CD4-positive, alpha-beta T cell (primary cell): ENCODE results near the gene SMIM44. TPM values are rescaled to one million over a fixed set of nuclear protein-coding genes. Genes with fewer than 3 reads are reported as not detected.

Source experiments
- ATAC-seq: fragments of 200-7000 bp; cut with Tn5 transposase; one replicate; pipeline ENCODE4 v1.10.0; 2022; ENCODE audit warnings: mild to moderate bottlenecking; ENCODE audit not compliant: poor library complexity
- CTCF ChIA-PET: fragments of 350-600 bp; sonication (Branson Sonifier 250); formaldehyde crosslinking; loops from one replicate; lab custom pipeline; 2021; ENCODE audit warnings: antibody characterized with exemption, inconsistent platforms; lab: Charles Lee
- POLR2A ChIA-PET: fragments of 350-600 bp; sonication (Branson Sonifier 250); formaldehyde crosslinking; loops from one replicate; lab custom pipeline; 2021; ENCODE audit warnings: antibody characterized with exemption, inconsistent platforms; lab: Charles Lee
- DNase-seq, 14 experiments: peaks; one replicate each; pipeline ENCODE4 v3.0.0-alpha.2; 2013 to 2020; ENCODE audit warnings: mixed read lengths in 2 of 14
- H3K27ac ChIP-seq, 2 donors: one replicate each; pipeline versions ENCODE4 v1.5.1 to v1.7.0; 2013; ENCODE audit warnings: low read length in 2 of 2, low read depth in 1 of 2, mild to moderate bottlenecking in 1 of 2
- H3K27me3 ChIP-seq, 2 experiments: 1 replicate in 1 of 2; 2 replicates in 1 of 2; pipeline versions ENCODE4 v1.6.1 to v1.7.0; 2013; ENCODE audit warnings: low read length in 2 of 2, control low read depth in 1 of 2, mild to moderate bottlenecking in 1 of 2, moderate library complexity in 1 of 2; ENCODE audit not compliant: insufficient read depth in 2 of 2, control insufficient read depth in 1 of 2
- H3K36me3 ChIP-seq: one replicate; pipeline ENCODE4 v1.6.1; 2013; ENCODE audit warnings: low read length, control low read depth; ENCODE audit not compliant: insufficient read depth
- H3K4me1 ChIP-seq: one replicate; pipeline ENCODE4 v1.6.1; 2013; ENCODE audit warnings: low read length, control low read depth; ENCODE audit not compliant: insufficient read depth
- H3K4me3 ChIP-seq: one replicate; pipeline ENCODE4 v1.5.1; 2013; ENCODE audit warnings: mild to moderate bottlenecking, low read length, moderate library complexity
- H3K9me3 ChIP-seq, 2 experiments: 1 replicate in 1 of 2; 2 replicates in 1 of 2; pipeline versions ENCODE4 v1.6.1 to v1.7.0; 2013; ENCODE audit warnings: low read length in 2 of 2, mild to moderate bottlenecking in 2 of 2, control low read depth in 1 of 2, moderate library complexity in 1 of 2; ENCODE audit not compliant: control insufficient read depth in 1 of 2, insufficient read depth in 1 of 2
- H3K27ac Mint-ChIP-seq: one replicate; pipeline ENCODE4 v1.8.0; 2020; ENCODE audit warnings: mixed read lengths
- H3K27me3 Mint-ChIP-seq: one replicate; pipeline ENCODE4 v1.8.0; 2021; ENCODE audit warnings: mixed read lengths
- H3K36me3 Mint-ChIP-seq: one replicate; pipeline ENCODE4 v1.8.0; 2021; ENCODE audit warnings: low read depth, mixed read lengths
- H3K4me1 Mint-ChIP-seq: one replicate; pipeline ENCODE4 v1.8.0; 2021; ENCODE audit warnings: low read depth, mixed read lengths
- H3K4me3 Mint-ChIP-seq: one replicate; pipeline ENCODE4 v1.8.0; 2020; ENCODE audit warnings: mild to moderate bottlenecking, mixed read lengths
- H3K9me3 Mint-ChIP-seq: one replicate; pipeline ENCODE4 v1.8.0; 2020; ENCODE audit warnings: mixed read lengths
- CTCF ChIP-seq: fragments of 200-600 bp; IDR thresholded peaks from one replicate; pipeline ENCODE4 v1.8.0; 2022; ENCODE audit warnings: antibody characterized with exemption, mild to moderate bottlenecking
- intact Hi-C, 2 experiments: fragments of 100-400 bp; cut with DNase I in 1 of 2; cut with micrococcal nuclease in 1 of 2; formaldehyde crosslinking; loops; one replicate each; pipeline versions ENCODE4 v1.15.1 to v1.9.0; 2023 to 2025; cut with DNase I, micrococcal nuclease
- total RNA-seq, 174 experiments: library from RNA in 2 of 174; stranded (reverse) in 2 of 174; gene quantifications; one replicate each; pipeline ENCODE4 v1.2.3 and lab custom pipeline; 2021 to 2026

The SMIM44 gene
- total RNA-seq, 2 experiments from 2014 or later: not detected

- Mint-ChIP-seq H3K27ac (no peak overlapping the region), H3K4me3 (no peak overlapping the region), H3K9me3 (no peaks in the 10 kb centered on the region), H3K36me3 (peaks cover 9% of the 10 kb centered on the region), H3K4me1 (no peaks in the 10 kb centered on the region), H3K27me3 (no peaks in the 10 kb centered on the region)
- ChIA-PET POLR2A (no interaction called here), CTCF (no interaction called here)
- intact Hi-C loops: no loop called here
- H3K27ac ChIP-seq: no peak overlapping the region
- H3K4me1 ChIP-seq: peaks cover 7% of the 10 kb centered on the region
- H3K27me3 ChIP-seq: no peaks in the 10 kb centered on the region
- TF ChIP-seq CTCF: no peak
- DNase-seq: no peak
- no peaks in the 10 kb centered on the region for H3K9me3 ChIP-seq
- ATAC-seq: no peak
- no peak overlapping the region for H3K4me3 ChIP-seq
- H3K36me3 ChIP-seq: peaks cover 25% of the 10 kb centered on the region
Measured at GRCh38 chr19:3459089-3459881, 24.0 kb downstream of the SMIM44 start.

GRCh38 chr19:3458229-3459088, 24.8 kb downstream of the SMIM44 start:
- no peaks in the 10 kb centered on the region for H3K4me1 Mint-ChIP-seq
- CTCF ChIA-PET: no interaction called here
- no peak for TF ChIP-seq CTCF
- ATAC-seq (no peak), DNase-seq (no peak)
- Histone ChIP-seq H3K9me3 (no peaks in the 10 kb centered on the region), H3K4me1 (peaks cover 7% of the 10 kb centered on the region), H3K27ac (no peak overlapping the region), H3K27me3 (no peaks in the 10 kb centered on the region), H3K36me3 (peaks cover 32% of the 10 kb centered on the region), H3K4me3 (no peak overlapping the region)
- H3K36me3 Mint-ChIP-seq: peaks cover 9% of the 10 kb centered on the region
- H3K27me3 Mint-ChIP-seq: no peaks in the 10 kb centered on the region
- intact Hi-C loops: no loop called here
- no peaks in the 10 kb centered on the region for H3K9me3 Mint-ChIP-seq
- POLR2A ChIA-PET: no interaction called here
- H3K27ac Mint-ChIP-seq: no peak overlapping the region
- H3K4me3 Mint-ChIP-seq: no peak overlapping the region

GRCh38 chr19:3457528-3458228, 25.6 kb downstream of the SMIM44 start:
- Histone ChIP-seq H3K9me3 (no peaks in the 10 kb centered on the region), H3K4me1 (peaks cover 7% of the 10 kb centered on the region), H3K36me3 (peaks cover 35% of the 10 kb centered on the region), H3K27me3 (no peaks in the 10 kb centered on the region), H3K4me3 (no peak overlapping the region), H3K27ac (no peak overlapping the region)
- ATAC-seq: no peak
- DNase-seq: no peak
- H3K9me3 Mint-ChIP-seq: no peaks in the 10 kb centered on the region
- no peaks in the 10 kb centered on the region for H3K4me1 Mint-ChIP-seq
- intact Hi-C loops: no loop called here
- CTCF ChIA-PET: no interaction called here
- no peak overlapping the region for H3K27ac Mint-ChIP-seq
- H3K36me3 Mint-ChIP-seq: peaks cover 8% of the 10 kb centered on the region
- H3K27me3 Mint-ChIP-seq: no peaks in the 10 kb centered on the region
- POLR2A ChIA-PET: no interaction called here
- TF ChIP-seq CTCF: no peak
- no peak overlapping the region for H3K4me3 Mint-ChIP-seq
